Suppressor macrophage (primary cell): ENCODE data around the gene TMEM219.

Experiments
- DNase-seq, 4 experiments: peaks; one replicate each; pipeline ENCODE4 v3.0.0-alpha.2; 2020 to 2022

The TMEM219 gene

GRCh38 chr16:29982560-29983419 is 20.9 kb downstream of the TMEM219 start:
- no peak for DNase-seq

GRCh38 chr16:29983420-29984136 is 21.7 kb downstream of the TMEM219 start:
- DNase-seq = no peak

- DNase-seq = no peak
Measured at GRCh38 chr16:29984137-29984763, 22.4 kb downstream of the TMEM219 start.

GRCh38 chr16:29984764-29985147 is 22.9 kb downstream of the TMEM219 start:
- no peak for DNase-seq

- no peak for DNase-seq
Measured at GRCh38 chr16:29985271-29985811, 23.5 kb downstream of the TMEM219 start.

DNA sequence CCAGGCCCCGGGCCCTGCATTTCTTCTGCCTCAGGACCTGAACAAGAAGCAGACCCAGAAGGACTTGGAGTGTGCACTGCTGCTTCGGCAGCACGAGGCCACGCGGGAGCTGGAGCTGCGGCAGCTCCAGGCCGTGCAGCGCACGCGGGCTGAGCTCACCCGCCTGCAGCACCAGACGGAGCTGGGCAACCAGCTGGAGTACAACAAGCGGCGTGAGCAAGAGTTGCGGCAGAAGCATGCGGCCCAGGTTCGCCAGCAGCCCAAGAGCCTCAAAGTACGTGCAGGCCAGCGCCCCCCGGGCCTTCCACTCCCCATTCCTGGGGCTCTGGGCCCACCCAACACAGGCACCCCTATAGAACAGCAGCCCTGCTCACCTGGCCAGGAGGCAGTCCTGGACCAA is 24.4 kb downstream of the TMEM219 start:
- DNase-seq = no peak

DNA sequence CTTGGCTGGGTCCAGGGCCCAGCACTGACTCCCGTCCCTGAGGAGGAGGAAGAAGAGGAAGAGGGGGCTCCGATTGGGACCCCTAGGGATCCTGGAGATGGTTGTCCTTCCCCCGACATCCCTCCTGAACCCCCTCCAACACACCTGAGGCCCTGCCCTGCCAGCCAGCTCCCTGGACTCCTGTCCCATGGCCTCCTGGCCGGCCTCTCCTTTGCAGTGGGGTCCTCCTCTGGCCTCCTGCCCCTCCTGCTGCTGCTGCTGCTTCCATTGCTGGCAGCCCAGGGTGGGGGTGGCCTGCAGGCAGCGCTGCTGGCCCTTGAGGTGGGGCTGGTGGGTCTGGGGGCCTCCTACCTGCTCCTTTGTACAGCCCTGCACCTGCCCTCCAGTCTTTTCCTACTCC is 25.1 kb downstream of the TMEM219 start:
- no peak for DNase-seq

GRCh38 chr16:29987371-29988085 is 25.6 kb downstream of the TMEM219 start:
- no peak for DNase-seq

- DNase-seq = no peak
Measured at GRCh38 chr16:29988346-29989075, 26.6 kb downstream of the TMEM219 start.

DNA sequence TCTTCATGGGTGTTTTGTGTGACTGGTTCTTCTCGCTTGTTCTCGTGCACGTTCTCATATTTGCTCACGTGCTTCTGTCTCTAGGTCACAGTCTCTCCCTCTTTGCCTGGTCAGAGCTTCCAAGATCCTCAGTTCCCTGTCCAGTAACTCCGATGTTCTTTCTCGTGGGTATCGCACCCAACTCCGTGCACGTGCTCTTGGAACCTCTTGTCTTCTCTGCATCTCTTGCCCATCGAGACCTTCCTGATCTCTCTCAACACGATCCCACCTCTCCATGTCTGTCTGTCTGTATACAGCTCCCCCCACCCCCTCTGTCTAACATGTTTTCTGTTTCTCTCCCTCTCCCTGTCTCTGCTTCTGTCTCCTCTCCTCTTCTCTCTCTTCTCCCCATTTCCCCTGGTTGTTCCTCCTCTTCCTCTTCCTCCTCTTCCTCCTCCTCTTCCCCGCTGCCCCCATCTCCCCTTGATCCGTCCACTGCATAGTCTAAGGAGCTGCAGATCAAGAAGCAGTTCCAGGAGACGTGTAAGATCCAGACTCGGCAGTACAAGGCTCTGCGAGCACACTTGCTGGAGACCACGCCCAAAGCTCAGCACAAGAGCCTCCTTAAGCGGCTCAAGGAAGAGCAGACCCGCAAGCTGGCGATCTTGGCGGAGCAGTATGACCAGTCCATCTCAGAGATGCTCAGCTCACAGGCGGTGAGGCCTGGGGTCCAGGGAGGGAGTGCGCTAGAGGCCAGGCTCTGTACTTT is 27.4 kb downstream of the TMEM219 start:
- no peak for DNase-seq

DNA sequence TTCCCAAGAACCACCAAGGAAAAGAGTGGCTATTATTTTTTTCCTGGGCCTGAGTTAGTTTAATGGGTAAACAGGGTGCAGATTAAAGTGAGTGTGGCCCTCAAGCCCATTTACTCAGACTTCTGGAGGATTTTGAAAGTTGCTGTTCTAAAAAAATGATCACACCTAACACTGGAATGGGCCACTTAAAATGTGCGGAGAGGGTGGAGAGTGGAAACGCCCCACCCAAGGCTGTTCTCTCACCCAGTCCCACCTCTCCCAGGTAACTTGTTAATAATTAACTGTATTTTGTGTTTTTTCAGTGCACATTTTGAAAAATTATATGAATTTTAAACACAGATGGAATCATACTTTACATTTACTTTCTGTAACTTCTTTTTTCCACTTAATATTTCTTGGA is 28.2 kb downstream of the TMEM219 start:
- DNase-seq = no peak

GRCh38 chr16:29990883-29991570 is 29.1 kb downstream of the TMEM219 start:
- DNase-seq = no peak

GRCh38 chr16:29991571-29991904 is 29.7 kb downstream of the TMEM219 start:
- DNase-seq = no peak

- DNase-seq = no peak
Measured at GRCh38 chr16:29992344-29992967, 30.6 kb downstream of the TMEM219 start.

- no peak for DNase-seq
Measured at GRCh38 chr16:29993191-29993902, 31.5 kb downstream of the TMEM219 start.

DNA sequence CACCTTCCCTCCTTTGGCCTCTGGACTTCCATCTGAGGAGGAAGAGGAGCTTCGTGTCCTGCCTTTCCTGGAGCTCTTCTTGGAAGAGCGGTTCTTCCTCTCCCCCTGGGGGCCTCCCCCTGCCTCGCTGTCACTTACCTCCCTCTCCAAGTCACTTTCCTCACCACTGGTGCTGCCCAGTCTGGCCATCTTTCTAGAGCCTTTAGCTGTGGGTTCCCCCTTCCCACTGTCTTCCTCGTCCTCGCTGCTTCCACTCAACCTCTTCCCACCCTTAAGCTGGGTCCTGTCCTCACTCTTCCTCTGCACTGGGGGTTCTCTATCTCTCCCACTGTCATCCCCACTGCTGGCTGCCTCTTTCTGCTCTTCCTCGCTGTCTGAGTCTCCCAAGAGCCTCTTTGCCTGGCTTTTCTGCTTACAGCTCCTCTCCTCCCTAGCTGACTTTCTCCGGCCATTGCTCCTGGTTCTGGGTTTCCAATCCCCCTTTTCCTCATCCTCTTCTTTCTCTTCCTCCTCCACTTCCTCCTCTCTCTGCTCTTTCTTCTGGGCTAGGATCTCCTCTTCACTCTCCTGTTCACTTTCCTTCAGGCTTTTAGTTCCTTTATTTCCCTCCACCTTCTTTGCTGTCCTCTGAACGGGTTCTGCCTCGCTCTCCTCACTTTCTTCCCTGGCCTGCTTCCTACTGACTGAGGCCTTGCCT is 32.2 kb downstream of the TMEM219 start:
- peak in 1 of 4 experiments; percentile 12 for DNase-seq

GRCh38 chr16:29994600-29995323 is 32.9 kb downstream of the TMEM219 start:
- peak; percentile 11 to 55 (median 32) for DNase-seq

- DNase-seq = peak; percentile 94 to 97 (median 96)
Measured at GRCh38 chr16:29995324-29995910, 33.5 kb downstream of the TMEM219 start, which contains the start of gene HIRIP3. Gene HIRIP3, minus strand, starts transcription at chr16:29995617. Its CDS starts 12 bp downstream, at chr16:29995605.
